Measurements from ENCODE around the gene TM4SF18. TPM values are rescaled to one million over a fixed set of nuclear protein-coding genes. Genes with fewer than 3 reads are reported as not detected.

TM4SF18 gene
- total RNA-seq, 4 donors from 2014 or later: 11.3 to 81.5 (median 20.5) TPM

DNA sequence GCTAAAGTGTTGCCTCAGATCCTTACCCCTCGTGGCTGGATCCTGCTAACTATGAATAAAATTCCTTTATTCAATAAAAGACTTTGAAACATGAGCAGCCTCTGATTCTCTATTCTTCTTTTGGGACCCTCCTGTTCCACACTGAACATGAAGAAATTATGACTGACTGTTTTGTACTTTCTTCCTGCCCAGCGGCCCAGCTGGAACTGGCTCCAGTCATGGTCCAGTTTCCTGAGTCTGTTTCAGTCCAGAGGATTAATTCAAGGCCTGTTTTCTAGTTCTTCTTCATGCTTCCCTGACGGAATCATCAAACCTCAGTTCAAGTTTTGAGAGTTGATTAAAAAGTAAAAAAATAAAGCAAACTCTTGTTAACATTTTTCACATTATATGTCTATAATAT is 59.2 kb downstream of the TM4SF18 start:
- ATAC-seq (ENCODE audit: low FRiP score): no peak
- DNase-seq (ENCODE audit: low spot score): no peak
- TF ChIP-seq, protein P1, sequence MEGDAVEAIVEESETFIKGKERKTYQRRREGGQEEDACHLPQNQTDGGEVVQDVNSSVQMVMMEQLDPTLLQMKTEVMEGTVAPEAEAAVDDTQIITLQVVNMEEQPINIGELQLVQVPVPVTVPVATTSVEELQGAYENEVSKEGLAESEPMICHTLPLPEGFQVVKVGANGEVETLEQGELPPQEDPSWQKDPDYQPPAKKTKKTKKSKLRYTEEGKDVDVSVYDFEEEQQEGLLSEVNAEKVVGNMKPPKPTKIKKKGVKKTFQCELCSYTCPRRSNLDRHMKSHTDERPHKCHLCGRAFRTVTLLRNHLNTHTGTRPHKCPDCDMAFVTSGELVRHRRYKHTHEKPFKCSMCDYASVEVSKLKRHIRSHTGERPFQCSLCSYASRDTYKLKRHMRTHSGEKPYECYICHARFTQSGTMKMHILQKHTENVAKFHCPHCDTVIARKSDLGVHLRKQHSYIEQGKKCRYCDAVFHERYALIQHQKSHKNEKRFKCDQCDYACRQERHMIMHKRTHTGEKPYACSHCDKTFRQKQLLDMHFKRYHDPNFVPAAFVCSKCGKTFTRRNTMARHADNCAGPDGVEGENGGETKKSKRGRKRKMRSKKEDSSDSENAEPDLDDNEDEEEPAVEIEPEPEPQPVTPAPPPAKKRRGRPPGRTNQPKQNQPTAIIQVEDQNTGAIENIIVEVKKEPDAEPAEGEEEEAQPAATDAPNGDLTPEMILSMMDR (IDR thresholded peaks at IDR 0.05): no peak

GRCh38 chr3:149273096-149273751 is 60.2 kb downstream of the TM4SF18 start:
- no peak for DNase-seq (ENCODE audit: low spot score)
- TF ChIP-seq, protein P1 (IDR thresholded peaks at IDR 0.05): peak in 2 of 3 donors; percentile 64 to 74
- ATAC-seq (ENCODE audit: low FRiP score): peak; percentile 86

DNA sequence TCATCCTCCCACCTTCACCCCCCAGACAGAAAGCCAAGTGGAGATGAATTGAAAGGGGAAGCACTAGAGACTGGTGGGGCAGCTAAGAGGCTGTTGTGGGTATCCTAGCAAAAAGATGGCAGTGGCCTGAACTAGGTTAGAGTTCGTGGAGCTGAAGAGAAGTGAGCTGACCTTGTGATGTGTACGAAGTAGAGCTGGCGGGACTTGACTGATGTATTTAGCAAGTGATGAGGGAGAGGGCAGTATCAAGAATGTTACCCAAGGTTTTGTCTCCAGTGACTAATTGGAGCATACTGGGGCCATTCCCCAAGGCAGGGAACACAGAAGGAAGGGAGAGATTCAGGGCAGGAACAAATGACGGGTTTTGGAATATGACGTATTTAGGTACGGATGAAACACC is 61.8 kb downstream of the TM4SF18 start:
- TF ChIP-seq, protein P1 (IDR thresholded peaks at IDR 0.05): no peak
- ATAC-seq (ENCODE audit: low FRiP score) (no peak), DNase-seq (ENCODE audit: low spot score) (no peak)

DNA sequence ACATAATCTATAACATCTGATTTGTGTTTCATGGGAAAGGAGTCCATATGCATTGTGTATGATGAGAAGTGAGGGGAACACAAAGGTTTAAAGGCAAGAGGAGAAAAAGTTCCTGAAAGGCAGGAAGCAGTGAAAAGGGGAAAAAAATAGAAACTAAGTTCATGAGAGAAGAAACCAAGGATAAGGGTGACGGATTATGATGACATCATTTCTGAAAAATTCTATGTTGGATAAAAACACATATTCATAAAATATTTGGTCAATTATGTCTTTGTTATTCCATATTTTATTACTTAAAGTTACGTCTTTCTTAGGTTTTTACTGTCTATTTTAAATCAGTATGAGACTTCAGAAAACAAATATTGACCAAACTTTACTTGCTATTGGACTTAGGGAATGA is 63.3 kb downstream of the TM4SF18 start:
- ATAC-seq (ENCODE audit: low FRiP score) (no peak), DNase-seq (ENCODE audit: low spot score) (no peak)
- TF ChIP-seq, protein P1 (IDR thresholded peaks at IDR 0.05): no peak

- TF ChIP-seq, protein P1 (IDR thresholded peaks at IDR 0.05): no peak
- ATAC-seq (ENCODE audit: low FRiP score): no peak
- no peak for DNase-seq (ENCODE audit: low spot score)
Measured at GRCh38 chr3:149269687-149270086, 63.7 kb downstream of the TM4SF18 start.

Other genes with a start within 250 kb of the TM4SF18 start
- gene HLTF, start 247.1 kb downstream of the TM4SF18 start, total RNA-seq: 10 to 100 TPM; 10.2 to 20.5 (median 18.3) TPM
- 10 to 100 TPM; 12.5 to 19.8 (median 17.6) TPM for gene HPS3, start 204.0 kb downstream of the TM4SF18 start, total RNA-seq
- gene CP, start 111.8 kb downstream of the TM4SF18 start, total RNA-seq: 10 to 100 TPM in 2 of 4 donors, 1 to 10 TPM in 1, under 1 TPM in 1; 0.95 to 24.3 (median 9.3) TPM
- 1,000 to 10,000 TPM in 1 of 4 donors, 100 to 1,000 TPM in 3; 273 to 1,679 (median 590) TPM for gene TM4SF1, start 44.0 kb upstream of the TM4SF18 start, total RNA-seq
- gene TM4SF4, start 141.1 kb upstream of the TM4SF18 start, total RNA-seq: under 1 TPM in 2 of 4 donors, not detected in 2; 0.24 to 0.65 TPM